Adrenal gland (tissue), 12 donors: Measurements from ENCODE around the gene FCN3. TPM values are rescaled to one million over a fixed set of nuclear protein-coding genes. Genes with fewer than 3 reads are reported as not detected.
"Not testable (repeated sequence)": the region's sequence is repeated elsewhere in the genome, so short reads cannot be mapped to it uniquely, and the experiment has no call there.

Experiments used
- DNase-seq, 7 donors: peaks; one replicate each; pipeline ENCODE4 v3.0.0-alpha.2; 2019 to 2020
- H3K27ac ChIP-seq, 5 donors: fragments of 200-600 bp; sonication (generic) in 4 of 5; 1 replicate in 3 of 5; 2 replicates in 2 of 5; pipeline versions ENCODE4 v1.5.1 to v1.8.0; 2016 to 2020; ENCODE audit warnings: mild to moderate bottlenecking in 1 of 5
- H3K27me3 ChIP-seq: fragments of 200-600 bp; 2 replicates; pipeline ENCODE4 v1.8.0; 2021
- H3K36me3 ChIP-seq, 2 donors: fragments of 200-600 bp; replicated peaks in 1 of 2; 1 replicate in 1 of 2; 2 replicates in 1 of 2; pipeline versions ENCODE4 v1.5.1 to v1.8.0; 2018 to 2022
- H3K4me1 ChIP-seq, 2 donors: fragments of 200-600 bp; replicated peaks in 1 of 2; 1 replicate in 1 of 2; 2 replicates in 1 of 2; pipeline versions ENCODE4 v1.5.1 to v1.8.0; 2018 to 2021
- H3K4me3 ChIP-seq, 4 donors: fragments of 200-600 bp; sonication (generic) in 3 of 4; one replicate each; pipeline ENCODE4 v1.5.1; 2016 to 2018
- H3K9me3 ChIP-seq, 3 donors: fragments of 200-600 bp; sonication (generic) in 1 of 3; replicated peaks in 1 of 3; 1 replicate in 2 of 3; 2 replicates in 1 of 3; pipeline versions ENCODE4 v1.5.1 to v1.8.0; 2016 to 2021
- POLR2A ChIP-seq, 2 donors: fragments of 450-650 bp; IDR thresholded peaks; one replicate each; pipeline ENCODE4 v1.6.1; 2017; ENCODE audit warnings: antibody characterized with exemption in 2 of 2, mild to moderate bottlenecking in 2 of 2, moderate library complexity in 1 of 2
- WGBS, 4 donors: extraction: QIAGEN DNeasy Blood & Tissue Kit in 2 of 4; methylation state at CpG; one replicate each; pipeline versions ENCODE4 v1.1.5 to v1.1.7; 2013 to 2017; 5-methylcytosine and 5-hydroxymethylcytosine counted together
- intact Hi-C, 2 donors: fragments of 100-400 bp; cut with DNase I; formaldehyde crosslinking; loops; one replicate each; pipeline versions ENCODE4 v1.14.1 to v1.15.0; 2022 to 2023
- polyA plus RNA-seq, 3 donors: library from polyadenylated mRNA; stranded (reverse); fragments of 200-250 nt in 2 of 3; fragments of 350-450 nt in 1 of 3; fragmentation: Illumina TruSeq in 1 of 3; extraction: RNeasy Lipid Tissue Mini Kit (QIAGEN cat#74804) in 1 of 3; gene quantifications; one replicate each; pipeline ENCODE4 v1.2.3, GENCODE V29; 2013 to 2014
- total RNA-seq, 9 donors: library from RNA; depleted of rRNA in 4 of 9; stranded (reverse); fragments of >200 nt in 4 of 9; fragments of 120-200 nt in 1 of 9; fragmentation: NEBNext Ultra II Directional in 1 of 9; extraction: Animal tissue kit (Norgen Biotek cat#: 25700) in 1 of 9; gene quantifications; one replicate each; pipeline versions ENCODE4 v1.1.0 to v1.2.4, GENCODE V29; 2013 to 2023
- TF ChIP-seq, protein P1 (sequence below), 6 experiments: fragments of 450-650 bp in 4 of 6; fragments of 200-600 bp in 2 of 6; sonication (generic) in 1 of 6; IDR thresholded peaks; 1 replicate in 5 of 6; 2 replicates in 1 of 6; pipeline versions ENCODE4 v1.5.1 to v1.8.0; 2016 to 2021; ENCODE audit warnings: antibody characterized with exemption in 6 of 6, mild to moderate bottlenecking in 2 of 6, moderate library complexity in 1 of 6
- donor health status: healthy with polysubstance abuse.
- donor health status: Bipolar disorder and iron deficiency.
- donor health status: DM: yes; HTN: yes; CAD: no.
- donor health status: DM: no; HTN: no; CAD: no.
- donor health status: DM: no; HTN: no; CAD: no.
- donor health status: DM: yes; HTN: yes; CAD: no.

Gene FCN3
- total and polyA plus RNA-seq, 12 donors, result 6.3 to 83.3 (median 32.0) TPM

- intact Hi-C loops, result no loop called here
- H3K36me3 ChIP-seq, result no peaks in the 10 kb centered on the region
- DNase-seq, result peak in 6 of 7 donors; percentile 70 to 91 (median 78)
- H3K27me3 ChIP-seq, result no peaks in the 10 kb centered on the region
- TF ChIP-seq POLR2A (IDR thresholded peaks at IDR 0.05), result no peak
- TF ChIP-seq, protein P1, sequence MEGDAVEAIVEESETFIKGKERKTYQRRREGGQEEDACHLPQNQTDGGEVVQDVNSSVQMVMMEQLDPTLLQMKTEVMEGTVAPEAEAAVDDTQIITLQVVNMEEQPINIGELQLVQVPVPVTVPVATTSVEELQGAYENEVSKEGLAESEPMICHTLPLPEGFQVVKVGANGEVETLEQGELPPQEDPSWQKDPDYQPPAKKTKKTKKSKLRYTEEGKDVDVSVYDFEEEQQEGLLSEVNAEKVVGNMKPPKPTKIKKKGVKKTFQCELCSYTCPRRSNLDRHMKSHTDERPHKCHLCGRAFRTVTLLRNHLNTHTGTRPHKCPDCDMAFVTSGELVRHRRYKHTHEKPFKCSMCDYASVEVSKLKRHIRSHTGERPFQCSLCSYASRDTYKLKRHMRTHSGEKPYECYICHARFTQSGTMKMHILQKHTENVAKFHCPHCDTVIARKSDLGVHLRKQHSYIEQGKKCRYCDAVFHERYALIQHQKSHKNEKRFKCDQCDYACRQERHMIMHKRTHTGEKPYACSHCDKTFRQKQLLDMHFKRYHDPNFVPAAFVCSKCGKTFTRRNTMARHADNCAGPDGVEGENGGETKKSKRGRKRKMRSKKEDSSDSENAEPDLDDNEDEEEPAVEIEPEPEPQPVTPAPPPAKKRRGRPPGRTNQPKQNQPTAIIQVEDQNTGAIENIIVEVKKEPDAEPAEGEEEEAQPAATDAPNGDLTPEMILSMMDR (IDR thresholded peaks at IDR 0.05), result peak; percentile 80 to 90 (median 84)
- 39 to 94% (median 40%) methylated on average over 2 to 5 of the region's 5 CpGs for WGBS, 4 donors
- H3K27ac ChIP-seq, result peak overlapping the region in 1 of 5 donors; percentile 6
- H3K4me1 ChIP-seq, result peaks cover 11 to 16% of the 10 kb centered on the region in 2 donors
- no peak overlapping the region for H3K4me3 ChIP-seq
- H3K9me3 ChIP-seq, result no peaks in the 10 kb centered on the region
Measured at GRCh38 chr1:27388337-27389005, 13.8 kb upstream of the FCN3 start.

DNA sequence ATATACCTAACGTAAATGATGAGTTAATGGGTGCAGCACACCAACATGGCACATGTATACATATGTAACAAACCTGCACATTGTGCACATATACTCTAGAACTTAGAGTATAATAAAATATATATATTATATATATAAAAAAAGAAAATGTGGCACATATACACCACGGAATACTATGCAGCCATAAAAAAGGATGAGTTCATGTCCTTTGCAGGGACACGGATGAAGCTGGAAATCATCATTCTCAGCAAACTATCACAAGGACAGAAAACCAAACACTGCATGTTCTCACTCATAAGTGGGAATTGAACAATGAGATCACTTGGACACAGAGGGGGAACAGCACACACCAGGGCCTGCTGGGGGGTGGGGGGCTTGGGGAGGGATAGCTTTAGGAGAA is 10.2 kb upstream of the FCN3 start:
- H3K4me1 ChIP-seq, result peaks cover 10% of the 10 kb centered on the region in 2 donors
- WGBS, 4 donors, result 85 to 91% (median 87%) methylated on average over 3 of the region's 3 CpGs
- H3K4me3 ChIP-seq, H3K36me3 ChIP-seq, H3K27me3 ChIP-seq, H3K27ac ChIP-seq, H3K9me3 ChIP-seq, intact Hi-C loops, DNase-seq: not testable (repeated sequence)

GRCh38 chr1:27383661-27384060 is 9.0 kb upstream of the FCN3 start:
- H3K4me3 ChIP-seq, result no peak overlapping the region
- H3K27ac ChIP-seq, result no peak overlapping the region
- no peaks in the 10 kb centered on the region for H3K36me3 ChIP-seq
- 79 to 83% (median 81%) methylated on average over 8 to 13 of the region's 13 CpGs for WGBS, 4 donors
- peaks cover 10% of the 10 kb centered on the region in 2 donors for H3K4me1 ChIP-seq
- H3K27me3 ChIP-seq, result no peaks in the 10 kb centered on the region
- intact Hi-C loops, result no loop called here
- no peak for TF ChIP-seq POLR2A (IDR thresholded peaks at IDR 0.05)
- TF ChIP-seq, protein P1 (IDR thresholded peaks at IDR 0.05), result no peak
- no peaks in the 10 kb centered on the region for H3K9me3 ChIP-seq
- no peak for DNase-seq

DNA sequence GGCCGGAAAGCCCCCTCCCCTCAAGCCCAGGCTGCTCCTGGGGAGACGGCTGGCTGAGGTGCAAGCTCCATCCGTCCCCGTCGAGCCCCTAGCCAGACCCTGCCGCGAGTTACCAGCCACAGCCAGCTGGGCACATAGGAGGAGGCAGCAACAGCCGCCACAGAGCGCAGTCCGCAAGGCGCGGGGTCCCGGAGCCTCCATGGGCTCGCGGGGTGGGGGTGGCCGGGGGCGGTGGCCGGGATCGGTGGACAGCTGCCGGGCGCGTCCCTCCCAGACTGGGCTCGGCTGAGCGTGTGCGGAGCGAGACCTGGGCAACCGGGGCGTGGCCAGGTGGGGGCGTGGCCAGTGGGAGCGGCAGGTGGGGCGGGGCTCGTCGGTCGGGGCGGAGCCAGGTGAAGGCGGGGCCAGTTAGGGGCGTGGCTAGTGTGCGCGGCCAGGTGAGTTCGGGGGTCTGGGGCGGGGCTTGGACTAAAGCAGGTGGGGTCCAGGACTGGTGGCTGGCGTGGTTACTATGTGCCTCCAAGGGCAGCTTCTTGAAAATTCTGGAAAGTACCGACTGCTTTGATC is 8.5 kb upstream of the FCN3 start, which contains the start of gene CD164L2:
TSS of gene CD164L2 (minus strand) at position 295 of the 567 bp plus-strand sequence. CDS start at position 201, 94 bp downstream.
- intact Hi-C loops, result no loop called here
- Histone ChIP-seq H3K4me3 (no peak within 1 kb of the TSS), H3K9me3 (no peaks in the 10 kb centered on the region), H3K4me1 (peaks cover 10% of the 10 kb centered on the region in 2 donors), H3K36me3 (no peaks in the 10 kb centered on the region), H3K27me3 (no peaks in the 10 kb centered on the region), H3K27ac (no peak within 1 kb of the TSS)
- 17 to 67% (median 23%) methylated on average over 4 to 43 of the region's 43 CpGs for WGBS, 4 donors
- TF ChIP-seq POLR2A (IDR thresholded peaks at IDR 0.05), result no peak
- TF ChIP-seq, protein P1 (IDR thresholded peaks at IDR 0.05), result no peak
- no peak for DNase-seq
